GM18951 (cell line): ENCODE results near the gene RPGRIP1.

Source experiments
- POLR2A ChIP-seq: IDR thresholded peaks from 4 replicates; pipeline ENCODE4 v1.6.1; 2011; ENCODE audit warnings: mild to moderate bottlenecking; ENCODE audit not compliant: insufficient read length, insufficient read depth; ENCODE audit errors: extremely low read depth
- in situ Hi-C: fragments of 300-500 bp; cut with MboI; formaldehyde crosslinking; loops from one replicate; pipeline ENCODE4 v1.12.0; 2022; ENCODE audit warnings: low sequenced_read_pairs, mixed read lengths, inconsistent platforms; ENCODE audit not compliant: unreplicated experiment

The RPGRIP1 gene

GRCh38 chr14:21326972-21327371, 47.1 kb downstream of the RPGRIP1 start:
- no peak for TF ChIP-seq POLR2A
- in situ Hi-C loops, result no loop called here
